ENCODE measurements around the gene FRS3.
A peak's percentile ranks its signal among the peaks of the same experiment; 100 is the strongest.

- no peak for TF ChIP-seq ZNF670 (tag by site-specific recombination; IDR thresholded peaks at IDR 0.05; ENCODE audit: low read depth)
- peak; percentile 88 for TF ChIP-seq CTCF (tag by site-specific recombination; IDR thresholded peaks at IDR 0.05)
- TF ChIP-seq YY2 (tag by site-specific recombination; IDR thresholded peaks at IDR 0.05) = no peak
- 0 out of 2 replicates have a peak, but pooled peaks have one; percentile 22 for TF ChIP-seq KLF17 (tag by site-specific recombination; IDR thresholded peaks at IDR 0.05)
Measured at GRCh38 chr6:41735427-41736185, 44.1 kb downstream of the FRS3 start, which contains the start of gene TFEB.
